GM12878 (cell line): ENCODE measurements around the gene ANKRD33.

Source experiments
- CBFB ChIP-seq: IDR thresholded peaks from 2 replicates; pipeline ENCODE4 v1.6.1; 2016; ENCODE audit warnings: antibody characterized with exemption, low read depth
- CBX3 ChIP-seq: fragments of 200-600 bp; sonication (generic); IDR thresholded peaks from 2 replicates; pipeline ENCODE4 v1.6.1; 2016; ENCODE audit warnings: low read depth, borderline replicate concordance
- CTCF ChIP-seq, 3 experiments: IDR thresholded peaks in 2 of 3; conservative IDR thresholded peaks in 1 of 3; 2 replicates each; pipeline ENCODE4 v1.5.1; 2011; ENCODE audit warnings: low read depth in 3 of 3, low read length in 3 of 3, mild to moderate bottlenecking in 3 of 3, control low read depth in 2 of 3, moderate library complexity in 2 of 3, inconsistent platforms in 1 of 3, mixed read lengths in 1 of 3; ENCODE audit not compliant: control insufficient read depth in 2 of 3, insufficient read depth in 1 of 3; ENCODE audit errors: extremely low read depth in 1 of 3
- ELK1 ChIP-seq: IDR thresholded peaks from 2 replicates; pipeline ENCODE4 v1.6.1; 2012; ENCODE audit warnings: low read depth, low read length, improper control_type of control experiment
- EZH2 ChIP-seq: IDR thresholded peaks from 2 replicates; pipeline ENCODE4 v1.6.1; 2012; ENCODE audit warnings: low read depth, mild to moderate bottlenecking, control low read depth, inconsistent platforms, low read length, borderline replicate concordance; ENCODE audit not compliant: control insufficient read depth
- FOXK2 ChIP-seq: fragments of 450-650 bp; IDR thresholded peaks from 2 replicates; pipeline ENCODE4 v1.6.1; 2017; ENCODE audit warnings: mild to moderate bottlenecking, moderate library complexity
- HCFC1 ChIP-seq: fragments of 150-350 bp; IDR thresholded peaks from 2 replicates; pipeline ENCODE4 v1.6.1; 2014; ENCODE audit warnings: low read length
- NFXL1 ChIP-seq: fragments of 450-650 bp; IDR thresholded peaks from 2 replicates; pipeline ENCODE4 v1.6.1; 2017; ENCODE audit warnings: antibody characterized with exemption, mild to moderate bottlenecking, borderline replicate concordance
- NFYB ChIP-seq: IDR thresholded peaks from 2 replicates; pipeline ENCODE4 v1.6.1; 2011; ENCODE audit warnings: low read depth, mild to moderate bottlenecking, low read length, improper control_type of control experiment, moderate library complexity; ENCODE audit not compliant: insufficient read depth
- POLR2AphosphoS2 ChIP-seq: IDR thresholded peaks from 2 replicates; pipeline ENCODE4 v1.6.1; 2011; ENCODE audit warnings: low read depth, mild to moderate bottlenecking, low read length, improper control_type of control experiment, moderate library complexity
- SPI1 ChIP-seq: IDR thresholded peaks from 2 replicates; pipeline ENCODE4 v1.6.1; 2011; ENCODE audit warnings: low read depth, mild to moderate bottlenecking, low read length, moderate library complexity, borderline replicate concordance; ENCODE audit not compliant: insufficient read depth

- no peak for TF ChIP-seq CBFB
- TF ChIP-seq FOXK2 = no peak
- TF ChIP-seq NFYB = no peak
- no peak for TF ChIP-seq EZH2
- TF ChIP-seq HCFC1 = no peak
- no peak for TF ChIP-seq ELK1
- TF ChIP-seq CTCF (IDR thresholded peaks at IDR 0.05 in 2 of 3, conservative IDR thresholded peaks at IDR 0.05 in 1 of 3; ENCODE audit: control insufficient read depth in 2 of 3, extremely low read depth in 1 of 3, insufficient read depth in 1 of 3, low read depth in 3 of 3, low read length in 3 of 3) = no peak
- no peak for TF ChIP-seq SPI1
- no peak for TF ChIP-seq POLR2AphosphoS2
- TF ChIP-seq NFXL1 = no peak
- no peak for TF ChIP-seq CBX3
Measured at GRCh38 chr12:51839310-51839947, 48.5 kb upstream of the ANKRD33 start.
